Measurements from ENCODE around the gene ELF1. TPM values are rescaled to one million over a fixed set of nuclear protein-coding genes. Genes with fewer than 3 reads are reported as not detected.

ELF1 gene
- total RNA-seq, 1 experiment from 2014 or later: 18.7 TPM

- TF ChIP-seq, protein P1, sequence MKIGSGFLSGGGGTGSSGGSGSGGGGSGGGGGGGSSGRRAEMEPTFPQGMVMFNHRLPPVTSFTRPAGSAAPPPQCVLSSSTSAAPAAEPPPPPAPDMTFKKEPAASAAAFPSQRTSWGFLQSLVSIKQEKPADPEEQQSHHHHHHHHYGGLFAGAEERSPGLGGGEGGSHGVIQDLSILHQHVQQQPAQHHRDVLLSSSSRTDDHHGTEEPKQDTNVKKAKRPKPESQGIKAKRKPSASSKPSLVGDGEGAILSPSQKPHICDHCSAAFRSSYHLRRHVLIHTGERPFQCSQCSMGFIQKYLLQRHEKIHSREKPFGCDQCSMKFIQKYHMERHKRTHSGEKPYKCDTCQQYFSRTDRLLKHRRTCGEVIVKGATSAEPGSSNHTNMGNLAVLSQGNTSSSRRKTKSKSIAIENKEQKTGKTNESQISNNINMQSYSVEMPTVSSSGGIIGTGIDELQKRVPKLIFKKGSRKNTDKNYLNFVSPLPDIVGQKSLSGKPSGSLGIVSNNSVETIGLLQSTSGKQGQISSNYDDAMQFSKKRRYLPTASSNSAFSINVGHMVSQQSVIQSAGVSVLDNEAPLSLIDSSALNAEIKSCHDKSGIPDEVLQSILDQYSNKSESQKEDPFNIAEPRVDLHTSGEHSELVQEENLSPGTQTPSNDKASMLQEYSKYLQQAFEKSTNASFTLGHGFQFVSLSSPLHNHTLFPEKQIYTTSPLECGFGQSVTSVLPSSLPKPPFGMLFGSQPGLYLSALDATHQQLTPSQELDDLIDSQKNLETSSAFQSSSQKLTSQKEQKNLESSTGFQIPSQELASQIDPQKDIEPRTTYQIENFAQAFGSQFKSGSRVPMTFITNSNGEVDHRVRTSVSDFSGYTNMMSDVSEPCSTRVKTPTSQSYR (CRISPR knock-in tag; IDR thresholded peaks at IDR 0.05): no peak
- TF ChIP-seq JUN (CRISPR knock-in tag; IDR thresholded peaks at IDR 0.05) (no peak), ESRRA (CRISPR knock-in tag; IDR thresholded peaks at IDR 0.05; ENCODE audit: borderline replicate concordance) (no peak), ATF1 (CRISPR knock-in tag; IDR thresholded peaks at IDR 0.05) (no peak), HMGXB4 (CRISPR knock-in tag; IDR thresholded peaks at IDR 0.05) (no peak), ZBTB43 (CRISPR knock-in tag; IDR thresholded peaks at IDR 0.05) (no peak)
Observed at GRCh38 chr13:41064493-41064892, 45.4 kb upstream of the ELF1 start (continued).

GRCh38 chr13:41061914-41062837 is 43.1 kb upstream of the ELF1 start:
- POLR2A ChIA-PET: interaction anchor here (1.0 to 1.4 kb wide), 2 partner anchors 45 to 76 kb away, joined by 5 to 8 read pairs; no protein-coding TSS in a partner anchor
- DNase-seq (ENCODE audit: low spot score) (no peak), ATAC-seq (peak; percentile 3)
- Mint-ChIP-seq H3K4me3 (peak overlapping the region; percentile 97), H3K27me3 (ENCODE audit: low read depth) (no peaks in the 10 kb centered on the region), H3K36me3 (peaks cover 20% of the 10 kb centered on the region), H3K27ac (peak overlapping the region; percentile 98), H3K4me1 (peaks cover 32% of the 10 kb centered on the region), H3K9me3 (no peaks in the 10 kb centered on the region)
- CTCF ChIA-PET: interaction anchor here (0.5 kb wide), 2 partner anchors 279 to 861 kb away, joined by 3 to 4 read pairs; no protein-coding TSS in a partner anchor
- TF ChIP-seq ZNF671 (CRISPR knock-in tag; IDR thresholded peaks at IDR 0.05) (no peak), MLX (CRISPR knock-in tag; IDR thresholded peaks at IDR 0.05) (no peak), GTF2I (CRISPR knock-in tag; conservative IDR thresholded peaks at IDR 0.05) (no peak)

DNA sequence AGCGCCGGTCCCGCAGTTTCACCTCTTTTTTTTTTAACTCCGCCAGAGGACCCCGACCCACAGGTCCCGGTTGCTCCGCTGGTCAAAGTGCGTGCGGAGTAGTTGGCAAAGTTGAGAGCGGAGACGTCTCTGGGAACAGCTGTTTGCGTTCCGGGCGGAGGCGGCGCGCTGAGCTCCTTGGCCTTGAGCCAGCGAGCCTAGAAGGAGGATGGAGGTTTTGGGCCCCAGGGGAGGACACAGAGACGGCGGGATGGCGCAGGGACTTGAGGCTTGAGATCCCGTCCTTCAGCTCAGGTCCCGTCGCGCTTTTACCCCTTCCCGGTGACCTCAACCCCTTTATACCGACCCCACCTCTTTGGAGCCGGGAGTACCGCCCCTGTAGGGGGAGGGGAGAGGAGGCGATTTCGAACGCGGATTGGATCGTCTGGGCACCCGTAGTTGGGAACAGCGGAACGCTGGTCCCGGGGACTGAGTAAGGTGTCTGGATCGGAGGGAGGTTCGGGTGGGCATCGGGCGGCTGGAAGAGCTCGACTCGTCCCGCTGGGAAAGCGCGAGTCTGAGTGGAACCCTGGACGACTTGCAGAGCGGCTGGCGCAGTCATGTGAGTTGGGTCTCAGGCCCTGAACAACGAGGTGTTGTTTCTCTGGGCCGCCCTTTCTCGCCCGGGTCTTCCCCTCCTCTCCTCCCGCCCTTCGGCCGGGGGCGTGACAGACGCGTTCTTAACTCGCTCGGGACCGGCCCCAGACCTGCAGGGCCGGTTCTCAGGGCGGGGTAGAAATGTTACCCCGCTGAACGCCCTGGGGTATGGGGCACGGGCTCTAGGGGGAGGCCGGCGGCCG is 42.2 kb upstream of the ELF1 start, which contains the start of gene WBP4:
TSS of gene WBP4 (plus strand) at position 435 of the 839 bp plus-strand sequence. CDS start at position 600, 165 bp downstream.
- ChIA-PET POLR2A (interaction anchor here (1.0 to 1.4 kb wide), 3 partner anchors 46 to 77 kb away, joined by 4 to 8 read pairs (median 5); no protein-coding TSS in a partner anchor), CTCF (interaction anchor here (0.5 to 1.2 kb wide), 3 partner anchors 46 to 860 kb away, joined by 3 to 4 read pairs (median 4); no protein-coding TSS in a partner anchor)
- TF ChIP-seq ATF1 (CRISPR knock-in tag; IDR thresholded peaks at IDR 0.05): no peak
- TF ChIP-seq, protein P1 (CRISPR knock-in tag; IDR thresholded peaks at IDR 0.05): peak; percentile 97
- TF ChIP-seq HMGA2 (CRISPR knock-in tag; IDR thresholded peaks at IDR 0.05): no peak
- TF ChIP-seq ZBTB21 (CRISPR knock-in tag; IDR thresholded peaks at IDR 0.05; ENCODE audit: borderline replicate concordance): 0 out of 2 replicates have a peak, but pooled peaks have one; percentile 28
- TF ChIP-seq, protein P2, sequence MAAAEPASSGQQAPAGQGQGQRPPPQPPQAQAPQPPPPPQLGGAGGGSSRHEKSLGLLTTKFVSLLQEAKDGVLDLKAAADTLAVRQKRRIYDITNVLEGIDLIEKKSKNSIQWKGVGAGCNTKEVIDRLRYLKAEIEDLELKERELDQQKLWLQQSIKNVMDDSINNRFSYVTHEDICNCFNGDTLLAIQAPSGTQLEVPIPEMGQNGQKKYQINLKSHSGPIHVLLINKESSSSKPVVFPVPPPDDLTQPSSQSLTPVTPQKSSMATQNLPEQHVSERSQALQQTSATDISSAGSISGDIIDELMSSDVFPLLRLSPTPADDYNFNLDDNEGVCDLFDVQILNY (CRISPR knock-in tag; IDR thresholded peaks at IDR 0.05): peak; percentile 75; the same call in 1 of the 2 replicates
- 0 out of 2 replicates have a peak, but pooled peaks have one; percentile 7 for TF ChIP-seq ZNF232 (CRISPR knock-in tag; IDR thresholded peaks at IDR 0.05)
- peak; percentile 21; the same call in 1 of the 2 replicates for TF ChIP-seq ETV6 (CRISPR knock-in tag; IDR thresholded peaks at IDR 0.05)
- TF ChIP-seq ZNF317 (CRISPR knock-in tag; IDR thresholded peaks at IDR 0.05; ENCODE audit: borderline replicate concordance, low read depth): 0 out of 2 replicates have a peak, but pooled peaks have one; percentile 37
- TF ChIP-seq NFE2L1 (CRISPR knock-in tag; IDR thresholded peaks at IDR 0.05): peak; percentile 47; the same call in 1 of the 2 replicates
- no peak for TF ChIP-seq ZNF671 (CRISPR knock-in tag; IDR thresholded peaks at IDR 0.05)

More for the DNA sequence above, 42.2 kb upstream of the ELF1 start, which contains the start of gene WBP4:
- Mint-ChIP-seq H3K4me3 (peak within 1 kb of the TSS; percentile 97), H3K27ac (peak within 1 kb of the TSS; percentile 98), H3K9me3 (no peaks in the 10 kb centered on the region), H3K27me3 (ENCODE audit: low read depth) (no peaks in the 10 kb centered on the region), H3K4me1 (peaks cover 32% of the 10 kb centered on the region), H3K36me3 (peaks cover 13% of the 10 kb centered on the region)
- peak; percentile 92 for DNase-seq (ENCODE audit: low spot score)
- ATAC-seq: peak; percentile 71

All from WTC11 (cell line).